ENCODE data around the gene TMEM63B. TPM values are rescaled to one million over a fixed set of nuclear protein-coding genes. Genes with fewer than 3 reads are reported as not detected.
A peak's percentile ranks its signal among the peaks of the same experiment; 100 is the strongest.

Gene TMEM63B
- total and polyA plus RNA-seq, 9 of the 15 experiments (the other 6 are each of a cell fraction or from before 2014, with no cell fraction given): 0.14 to 39.4 (median 14.4) TPM

- TF ChIP-seq ZNF407 (IDR thresholded peaks at IDR 0.05; ENCODE audit: low read depth) (no peak), RREB1 (CRISPR knock-in tag; IDR thresholded peaks at IDR 0.05) (no peak), KLF16 (IDR thresholded peaks at IDR 0.05) (peak; percentile 67; the same call in 1 of the 2 replicates), SP2 (IDR thresholded peaks at IDR 0.05; ENCODE audit: extremely low read depth, low read depth, low read length, poor library complexity, severe bottlenecking) (no peak), RBM15 (IDR thresholded peaks at IDR 0.05; ENCODE audit: insufficient read depth, low read length) (no peak), ZNF717 (CRISPR knock-in tag; IDR thresholded peaks at IDR 0.05) (no peak), TBP (optimal IDR thresholded peaks at IDR 0.05; ENCODE audit: low read depth, low read length) (no peak), ETS2 (tag; IDR thresholded peaks at IDR 0.05; ENCODE audit: borderline replicate concordance, poor library complexity, severe bottlenecking) (no peak), TAF9B (IDR thresholded peaks at IDR 0.05; ENCODE audit: partially characterized antibody) (no peak), ZFX (CRISPR knock-in tag; IDR thresholded peaks at IDR 0.05) (no peak), DNMT1 (IDR thresholded peaks at IDR 0.05) (no peak), SRSF7 (optimal IDR thresholded peaks at IDR 0.05; ENCODE audit: low read depth, low read length) (no peak), EWSR1 (IDR thresholded peaks at IDR 0.05; ENCODE audit: borderline replicate concordance, low read depth, partially characterized antibody) (no peak), XRCC3 (IDR thresholded peaks at IDR 0.05) (no peak)
Measured at GRCh38 chr6:44133981-44134711, 6.8 kb downstream of the TMEM63B start (continued).
